Measurements from ENCODE around the gene LDLRAD4. TPM values are rescaled to one million over a fixed set of nuclear protein-coding genes. Genes with fewer than 3 reads are reported as not detected.
A peak's percentile ranks its signal among the peaks of the same experiment; 100 is the strongest.

The LDLRAD4 gene
- total and polyA plus RNA-seq, 8 donors = 14.1 to 26.6 (median 18.8) TPM

DNA sequence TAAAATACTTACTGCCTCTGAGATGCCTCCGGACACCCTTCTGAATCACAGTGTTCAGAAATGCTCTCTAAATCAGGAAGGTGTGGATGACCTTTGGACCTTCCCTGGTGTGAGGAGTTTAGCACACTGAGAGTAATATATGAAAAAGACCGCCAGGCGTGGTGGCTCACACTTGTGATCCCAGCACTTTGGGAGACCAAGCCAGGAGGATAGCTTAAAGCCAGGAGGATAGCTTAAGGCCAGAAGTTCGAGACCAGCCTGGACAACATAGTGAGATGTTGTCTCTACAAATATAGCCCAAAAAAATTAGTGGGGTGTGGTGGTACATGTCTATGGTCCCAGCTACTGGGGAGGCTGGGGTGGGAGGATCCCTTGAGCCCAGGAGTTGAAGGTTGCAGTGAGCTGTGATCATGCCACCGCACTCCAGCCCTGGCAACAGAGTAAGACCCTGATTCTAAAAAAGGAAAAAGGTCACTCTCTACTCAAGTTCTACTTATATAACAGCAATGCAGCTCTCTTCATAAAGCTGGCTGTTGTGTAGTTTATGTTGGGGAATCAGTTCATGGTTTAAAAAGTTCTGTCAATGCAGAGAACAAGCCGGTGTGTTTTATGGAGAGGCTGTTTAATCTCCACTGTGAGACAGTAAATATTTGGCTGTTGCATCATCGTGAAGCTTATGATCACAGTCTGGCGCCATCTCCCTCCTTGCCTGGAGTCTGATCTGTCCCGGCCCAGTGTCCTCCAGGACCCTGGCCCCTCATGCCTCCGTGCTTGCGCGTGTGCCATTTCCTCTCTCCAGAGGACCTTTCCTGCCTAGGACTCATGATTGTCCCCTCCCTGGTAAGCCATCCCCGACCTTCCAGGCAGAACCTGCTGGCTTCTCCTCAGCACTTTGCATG is 323.3 kb downstream of the LDLRAD4 start:
- Histone ChIP-seq H3K9me3 (no peaks in the 10 kb centered on the region), H3K27ac (no peak overlapping the region), H3K27me3 (no peaks in the 10 kb centered on the region), H3K4me1 (peaks cover 0 to 7% of the 10 kb centered on the region in 2 donors), H3K4me3 (no peak overlapping the region), H3K36me3 (no peaks in the 10 kb centered on the region)
- TF ChIP-seq, protein P1, sequence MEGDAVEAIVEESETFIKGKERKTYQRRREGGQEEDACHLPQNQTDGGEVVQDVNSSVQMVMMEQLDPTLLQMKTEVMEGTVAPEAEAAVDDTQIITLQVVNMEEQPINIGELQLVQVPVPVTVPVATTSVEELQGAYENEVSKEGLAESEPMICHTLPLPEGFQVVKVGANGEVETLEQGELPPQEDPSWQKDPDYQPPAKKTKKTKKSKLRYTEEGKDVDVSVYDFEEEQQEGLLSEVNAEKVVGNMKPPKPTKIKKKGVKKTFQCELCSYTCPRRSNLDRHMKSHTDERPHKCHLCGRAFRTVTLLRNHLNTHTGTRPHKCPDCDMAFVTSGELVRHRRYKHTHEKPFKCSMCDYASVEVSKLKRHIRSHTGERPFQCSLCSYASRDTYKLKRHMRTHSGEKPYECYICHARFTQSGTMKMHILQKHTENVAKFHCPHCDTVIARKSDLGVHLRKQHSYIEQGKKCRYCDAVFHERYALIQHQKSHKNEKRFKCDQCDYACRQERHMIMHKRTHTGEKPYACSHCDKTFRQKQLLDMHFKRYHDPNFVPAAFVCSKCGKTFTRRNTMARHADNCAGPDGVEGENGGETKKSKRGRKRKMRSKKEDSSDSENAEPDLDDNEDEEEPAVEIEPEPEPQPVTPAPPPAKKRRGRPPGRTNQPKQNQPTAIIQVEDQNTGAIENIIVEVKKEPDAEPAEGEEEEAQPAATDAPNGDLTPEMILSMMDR (IDR thresholded peaks at IDR 0.05) = no peak
- intact Hi-C loops (cut with DNase I) = no loop called here
- DNase-seq (peak in 2 of 4 donors; percentile 62 to 82), ATAC-seq (peak; percentile 14)

DNA sequence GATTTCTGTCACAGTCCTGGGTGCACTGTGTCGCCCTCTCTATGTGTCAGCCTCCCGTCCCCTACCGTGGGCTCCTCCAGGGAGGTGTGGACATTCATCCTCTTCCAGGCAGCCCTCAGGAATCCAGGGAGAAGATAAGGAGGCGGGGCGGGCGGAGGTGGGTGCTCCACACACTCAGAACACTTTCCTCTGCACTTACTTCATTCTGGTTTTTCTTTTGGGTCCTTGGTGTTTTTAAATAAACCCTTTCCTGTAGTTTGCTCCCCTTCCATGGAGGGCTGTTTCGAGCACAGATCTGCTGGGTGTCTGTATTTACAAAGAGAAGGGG is 323.9 kb downstream of the LDLRAD4 start:
- no peaks in the 10 kb centered on the region for H3K27me3 ChIP-seq
- H3K36me3 ChIP-seq = no peaks in the 10 kb centered on the region
- DNase-seq (no peak), ATAC-seq (no peak)
- peaks cover 0 to 7% of the 10 kb centered on the region in 2 donors for H3K4me1 ChIP-seq
- intact Hi-C loops (cut with DNase I) = no loop called here
- no peak overlapping the region for H3K27ac ChIP-seq
- TF ChIP-seq, protein P1 (IDR thresholded peaks at IDR 0.05) = no peak
- no peaks in the 10 kb centered on the region for H3K9me3 ChIP-seq
- H3K4me3 ChIP-seq = no peak overlapping the region

DNA sequence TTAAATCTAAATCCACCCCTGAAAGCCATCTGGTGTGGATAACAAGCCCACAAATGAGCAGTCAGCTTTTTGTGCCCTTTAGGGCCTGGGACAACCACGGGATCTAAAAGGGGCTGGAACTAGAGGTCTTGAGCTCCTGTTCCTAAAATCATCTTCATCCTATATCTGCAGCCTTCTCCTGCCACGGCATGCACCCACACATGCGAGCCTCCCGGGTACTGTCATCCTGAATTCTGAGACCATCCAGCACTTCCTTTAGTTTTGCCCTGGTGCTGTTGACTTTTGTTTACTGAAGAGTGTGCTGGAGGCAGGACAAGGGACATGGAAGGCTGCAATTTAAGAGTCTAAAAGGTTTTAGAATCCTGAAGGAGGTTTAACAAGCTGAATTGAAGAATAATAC is 324.6 kb downstream of the LDLRAD4 start:
- DNase-seq (no peak), ATAC-seq (no peak)
- Histone ChIP-seq H3K4me1 (peaks cover 0 to 7% of the 10 kb centered on the region in 2 donors), H3K36me3 (no peaks in the 10 kb centered on the region), H3K27me3 (no peaks in the 10 kb centered on the region), H3K4me3 (no peak overlapping the region), H3K9me3 (no peaks in the 10 kb centered on the region), H3K27ac (no peak overlapping the region)
- intact Hi-C loops (cut with DNase I) = no loop called here
- TF ChIP-seq, protein P1 (IDR thresholded peaks at IDR 0.05) = no peak

DNA sequence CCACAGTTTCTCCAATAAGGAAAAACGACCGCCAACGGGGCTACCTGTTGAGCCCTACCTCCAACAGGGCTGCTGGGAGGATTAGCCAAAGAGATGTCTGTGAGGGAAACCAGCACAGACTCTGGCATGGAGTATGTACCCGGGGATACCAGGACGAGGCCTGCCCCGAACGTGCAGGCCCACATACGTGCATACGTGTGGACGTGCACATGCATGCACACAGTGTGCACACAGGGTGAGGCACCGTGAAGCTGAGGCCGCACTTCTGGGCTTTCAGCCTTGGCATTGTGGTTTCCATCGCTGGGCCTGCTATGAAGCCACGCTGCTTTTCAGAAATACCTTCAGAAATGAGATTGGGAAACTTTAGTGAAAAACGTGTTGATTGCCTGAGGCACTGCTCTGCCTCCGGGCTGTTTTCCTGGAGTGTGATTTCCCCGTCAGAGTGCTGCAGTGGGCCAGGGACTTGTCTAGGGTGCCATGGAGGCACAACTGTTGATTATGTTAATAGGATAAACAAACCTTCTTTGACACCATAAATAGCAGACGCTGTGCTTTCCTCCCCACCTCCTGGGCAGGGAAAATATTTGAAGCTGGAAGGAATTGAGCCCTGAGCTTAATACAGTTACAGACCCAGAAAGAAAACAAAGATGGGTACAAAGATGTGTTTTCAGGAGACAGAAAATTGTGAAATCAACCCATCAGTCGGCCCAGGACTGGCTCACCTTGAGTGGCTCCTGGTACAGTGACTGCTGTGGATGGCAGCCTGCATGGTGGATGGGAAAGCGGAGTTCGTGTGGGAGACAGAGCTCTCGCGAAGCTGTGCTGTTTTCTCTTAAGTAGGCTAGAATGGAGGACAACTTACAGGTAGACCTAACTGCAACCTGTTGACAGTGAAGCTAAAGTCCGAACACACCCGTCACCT is 325.5 kb downstream of the LDLRAD4 start:
- no peak for DNase-seq
- intact Hi-C loops (cut with DNase I) = no loop called here
- no peaks in the 10 kb centered on the region for H3K36me3 ChIP-seq
- H3K4me3 ChIP-seq = no peak overlapping the region
- TF ChIP-seq, protein P1 (IDR thresholded peaks at IDR 0.05) = no peak
- H3K27ac ChIP-seq = no peak overlapping the region
- H3K9me3 ChIP-seq = no peaks in the 10 kb centered on the region
- H3K27me3 ChIP-seq = no peaks in the 10 kb centered on the region
- peaks cover 0 to 9% of the 10 kb centered on the region in 2 donors for H3K4me1 ChIP-seq
- no peak for ATAC-seq

DNA sequence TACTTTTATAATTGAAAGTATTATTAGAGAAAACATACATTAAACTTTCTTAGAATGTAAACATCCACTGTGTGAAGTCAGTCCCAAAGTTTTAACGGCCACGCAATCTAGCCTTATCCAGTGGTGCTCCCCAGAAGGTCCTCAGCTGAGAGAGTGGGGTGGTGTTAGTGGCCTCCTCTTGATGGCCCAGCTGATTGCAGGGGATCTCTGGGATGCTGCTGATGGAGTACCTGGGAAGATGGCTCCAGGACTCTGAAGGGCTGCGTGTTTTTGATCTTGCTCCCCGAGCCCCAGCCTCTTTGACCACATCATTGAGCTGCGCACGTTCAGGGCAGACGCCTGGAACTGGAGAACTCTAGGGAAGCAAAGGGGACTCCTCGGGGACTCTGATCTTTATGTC is 326.4 kb downstream of the LDLRAD4 start:
- H3K36me3 ChIP-seq = no peaks in the 10 kb centered on the region
- H3K4me3 ChIP-seq = no peak overlapping the region
- intact Hi-C loops (cut with DNase I) = no loop called here
- TF ChIP-seq, protein P1 (IDR thresholded peaks at IDR 0.05) = no peak
- DNase-seq (no peak), ATAC-seq (no peak)
- H3K9me3 ChIP-seq = no peaks in the 10 kb centered on the region
- H3K27me3 ChIP-seq = no peaks in the 10 kb centered on the region
- H3K4me1 ChIP-seq = peaks cover 0 to 12% of the 10 kb centered on the region in 2 donors
- no peak overlapping the region for H3K27ac ChIP-seq
